HG03045 (cell line): ENCODE measurements around the gene PCDHA9.
"Not testable (repeated sequence)": the region's sequence is repeated elsewhere in the genome, so short reads cannot be mapped to it uniquely, and the experiment has no call there.

Experiments used
- ATAC-seq: cut with Tn5 transposase; IDR thresholded peaks from one replicate; pipeline ENCODE4 v1.9.1; 2021; ENCODE audit warnings: mild to moderate bottlenecking, moderate library complexity; ENCODE audit not compliant: unreplicated experiment

Gene PCDHA9, protein sequence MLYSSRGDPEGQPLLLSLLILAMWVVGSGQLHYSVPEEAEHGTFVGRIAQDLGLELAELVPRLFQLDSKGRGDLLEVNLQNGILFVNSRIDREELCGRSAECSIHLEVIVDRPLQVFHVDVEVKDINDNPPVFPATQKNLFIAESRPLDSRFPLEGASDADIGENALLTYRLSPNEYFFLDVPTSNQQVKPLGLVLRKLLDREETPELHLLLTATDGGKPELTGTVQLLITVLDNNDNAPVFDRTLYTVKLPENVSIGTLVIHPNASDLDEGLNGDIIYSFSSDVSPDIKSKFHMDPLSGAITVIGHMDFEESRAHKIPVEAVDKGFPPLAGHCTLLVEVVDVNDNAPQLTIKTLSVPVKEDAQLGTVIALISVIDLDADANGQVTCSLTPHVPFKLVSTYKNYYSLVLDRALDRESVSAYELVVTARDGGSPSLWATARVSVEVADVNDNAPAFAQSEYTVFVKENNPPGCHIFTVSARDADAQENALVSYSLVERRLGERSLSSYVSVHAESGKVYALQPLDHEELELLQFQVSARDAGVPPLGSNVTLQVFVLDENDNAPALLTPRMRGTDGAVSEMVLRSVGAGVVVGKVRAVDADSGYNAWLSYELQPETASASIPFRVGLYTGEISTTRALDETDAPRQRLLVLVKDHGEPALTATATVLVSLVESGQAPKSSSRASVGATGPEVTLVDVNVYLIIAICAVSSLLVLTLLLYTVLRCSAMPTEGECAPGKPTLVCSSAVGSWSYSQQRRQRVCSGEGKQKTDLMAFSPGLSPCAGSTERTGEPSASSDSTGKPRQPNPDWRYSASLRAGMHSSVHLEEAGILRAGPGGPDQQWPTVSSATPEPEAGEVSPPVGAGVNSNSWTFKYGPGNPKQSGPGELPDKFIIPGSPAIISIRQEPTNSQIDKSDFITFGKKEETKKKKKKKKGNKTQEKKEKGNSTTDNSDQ

DNA sequence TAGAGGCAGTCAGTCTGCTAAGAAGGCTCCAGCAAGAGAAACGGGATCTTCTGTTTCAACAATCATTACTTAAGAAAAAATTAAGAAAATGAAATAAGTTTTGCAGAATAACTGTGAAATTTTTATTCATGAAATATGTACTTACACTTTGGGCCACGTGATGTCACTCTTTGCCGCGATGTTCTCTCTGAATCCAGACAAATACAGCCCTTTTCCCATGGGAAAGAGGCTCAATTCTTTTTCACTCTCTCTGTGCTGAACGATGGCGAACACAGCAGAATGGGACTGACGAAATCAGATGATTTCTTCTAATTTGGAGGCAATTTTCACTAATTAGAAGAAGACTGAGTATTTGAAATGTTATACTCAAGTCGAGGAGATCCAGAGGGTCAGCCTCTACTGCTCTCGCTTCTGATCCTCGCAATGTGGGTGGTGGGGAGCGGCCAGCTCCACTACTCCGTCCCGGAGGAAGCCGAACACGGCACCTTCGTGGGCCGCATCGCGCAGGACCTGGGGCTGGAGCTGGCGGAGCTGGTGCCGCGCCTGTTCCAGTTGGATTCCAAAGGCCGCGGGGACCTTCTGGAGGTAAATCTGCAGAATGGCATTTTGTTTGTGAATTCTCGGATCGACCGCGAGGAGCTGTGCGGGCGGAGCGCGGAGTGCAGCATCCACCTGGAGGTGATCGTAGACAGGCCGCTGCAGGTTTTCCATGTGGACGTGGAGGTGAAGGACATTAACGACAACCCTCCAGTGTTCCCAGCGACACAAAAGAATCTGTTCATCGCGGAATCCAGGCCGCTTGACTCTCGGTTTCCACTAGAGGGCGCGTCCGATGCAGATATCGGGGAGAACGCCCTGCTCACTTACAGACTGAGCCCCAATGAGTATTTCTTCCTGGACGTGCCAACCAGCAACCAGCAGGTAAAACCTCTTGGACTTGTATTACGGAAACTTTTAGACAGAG is at the start of gene PCDHA9:
PCDHA9 (plus strand) TSS at position 244 of the 964 bp plus-strand sequence; CDS start at position 358, 114 bp downstream.
- ATAC-seq: not testable (repeated sequence)

DNA sequence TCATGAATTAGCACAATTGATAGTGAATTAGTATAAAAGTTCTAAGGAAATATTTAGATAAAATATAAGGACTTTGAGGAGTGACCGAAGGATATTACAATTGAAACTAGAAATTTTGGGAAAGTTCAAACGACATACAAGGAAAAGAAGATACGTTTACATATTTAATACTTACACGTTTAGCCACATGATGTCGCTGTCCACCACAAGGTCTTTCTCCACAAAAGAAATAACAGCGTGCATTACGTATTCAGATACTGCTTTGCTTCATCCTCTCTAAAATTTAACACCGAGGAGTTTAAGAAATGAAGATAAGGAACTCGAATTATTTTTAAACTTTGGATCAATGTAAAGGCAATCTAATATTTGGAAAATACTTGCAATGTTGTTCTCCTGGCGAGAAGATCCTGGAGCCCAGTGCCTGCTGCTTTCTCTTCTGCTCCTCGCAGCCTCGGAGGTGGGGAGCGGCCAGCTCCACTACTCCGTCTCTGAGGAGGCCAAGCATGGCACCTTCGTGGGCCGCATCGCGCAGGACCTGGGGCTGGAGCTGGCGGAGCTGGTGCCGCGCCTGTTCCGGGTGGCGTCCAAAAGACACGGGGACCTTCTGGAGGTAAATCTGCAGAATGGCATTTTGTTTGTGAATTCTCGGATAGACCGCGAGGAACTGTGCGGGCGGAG is 47.2 kb upstream of the PCDHA9 start, which contains the start of gene PCDHA3:
PCDHA3 (plus strand) TSS at position 242 of the 678 bp plus-strand sequence.
- no peak for ATAC-seq

DNA sequence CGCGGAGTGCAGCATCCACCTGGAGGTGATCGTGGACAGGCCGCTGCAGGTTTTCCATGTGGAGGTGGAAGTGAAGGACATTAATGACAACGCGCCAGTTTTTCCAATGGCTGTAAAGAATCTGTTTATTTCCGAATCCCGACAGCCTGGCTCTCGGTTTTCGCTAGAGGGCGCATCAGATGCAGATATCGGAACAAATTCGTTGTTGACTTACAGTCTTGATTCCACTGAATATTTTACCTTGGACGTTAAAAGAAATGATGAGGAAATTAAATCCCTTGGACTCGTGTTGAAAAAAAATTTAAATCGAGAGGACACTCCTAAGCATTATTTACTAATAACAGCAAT is 46.7 kb upstream of the PCDHA9 start:
- ATAC-seq: no peak

DNA sequence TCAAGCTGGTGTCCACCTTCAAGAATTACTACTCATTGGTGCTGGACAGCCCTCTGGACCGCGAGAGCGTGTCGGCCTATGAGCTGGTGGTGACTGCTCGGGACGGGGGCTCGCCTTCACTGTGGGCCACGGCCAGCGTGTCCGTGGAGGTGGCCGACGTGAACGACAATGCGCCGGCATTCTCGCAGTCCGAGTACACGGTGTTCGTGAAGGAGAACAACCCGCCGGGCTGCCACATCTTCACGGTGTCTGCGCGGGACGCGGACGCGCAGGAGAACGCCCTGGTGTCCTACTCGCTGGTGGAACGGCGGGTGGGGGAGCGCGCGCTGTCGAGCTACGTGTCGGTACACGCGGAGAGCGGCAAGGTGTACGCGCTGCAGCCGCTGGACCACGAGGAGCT is 45.8 kb upstream of the PCDHA9 start:
- not testable (repeated sequence) for ATAC-seq

DNA sequence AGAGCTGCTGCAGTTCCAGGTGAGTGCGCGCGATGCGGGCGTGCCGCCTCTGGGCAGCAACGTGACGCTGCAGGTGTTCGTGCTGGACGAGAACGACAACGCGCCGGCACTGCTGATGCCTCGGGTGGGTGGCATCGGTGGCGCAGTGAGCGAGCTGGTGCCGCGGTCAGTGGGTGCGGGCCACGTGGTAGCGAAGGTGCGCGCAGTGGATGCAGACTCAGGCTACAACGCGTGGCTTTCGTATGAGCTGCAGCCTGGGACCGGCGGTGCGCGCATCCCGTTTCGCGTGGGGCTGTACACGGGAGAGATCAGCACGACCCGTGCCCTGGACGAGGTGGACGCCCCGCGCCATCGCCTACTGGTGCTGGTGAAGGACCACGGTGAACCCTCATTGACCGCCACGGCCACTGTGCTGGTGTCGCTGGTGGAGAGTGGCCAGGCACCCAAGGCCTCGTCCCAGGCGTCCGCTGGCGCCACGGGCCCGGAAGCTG is 45.4 kb upstream of the PCDHA9 start:
- no peak for ATAC-seq

DNA sequence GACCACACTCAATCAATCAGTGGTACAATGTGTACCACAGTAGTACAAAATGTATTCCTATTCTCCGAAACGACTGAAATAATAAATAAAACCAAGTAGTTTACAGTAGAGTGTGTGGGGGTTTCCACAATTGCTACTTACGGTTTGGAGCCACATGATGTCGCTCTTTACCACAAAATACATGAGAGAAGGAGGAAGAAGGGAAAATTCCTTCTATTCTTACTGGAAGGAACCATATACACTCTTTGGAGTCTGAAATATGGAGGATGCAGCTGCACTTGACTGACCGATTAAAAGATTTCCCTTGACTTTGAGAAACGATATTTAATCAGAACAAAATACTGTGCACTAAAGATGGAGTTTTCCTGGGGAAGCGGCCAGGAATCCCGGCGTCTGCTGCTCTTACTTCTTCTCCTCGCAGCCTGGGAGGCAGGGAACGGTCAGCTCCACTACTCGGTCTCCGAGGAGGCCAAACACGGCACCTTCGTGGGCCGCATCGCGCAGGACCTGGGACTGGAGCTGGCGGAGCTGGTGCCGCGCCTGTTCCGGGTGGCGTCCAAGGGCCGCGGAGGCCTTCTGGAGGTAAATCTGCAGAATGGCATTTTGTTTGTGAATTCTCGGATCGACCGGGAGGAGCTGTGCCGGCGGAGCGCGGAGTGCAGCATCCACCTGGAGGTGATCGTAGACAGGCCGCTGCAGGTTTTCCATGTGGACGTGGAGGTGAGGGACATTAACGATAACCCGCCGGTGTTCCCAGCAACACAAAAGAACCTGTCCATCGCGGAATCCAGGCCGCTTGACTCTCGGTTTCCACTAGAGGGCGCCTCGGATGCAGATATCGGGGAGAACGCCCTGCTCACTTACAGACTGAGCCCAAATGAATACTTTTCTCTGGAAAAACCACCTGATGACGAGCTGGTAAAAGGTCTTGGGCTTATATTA is 41.1 kb upstream of the PCDHA9 start, which contains the start of gene PCDHA4:
PCDHA4 (plus strand) TSS at position 235 of the 942 bp plus-strand sequence.
- ATAC-seq: no peak

DNA sequence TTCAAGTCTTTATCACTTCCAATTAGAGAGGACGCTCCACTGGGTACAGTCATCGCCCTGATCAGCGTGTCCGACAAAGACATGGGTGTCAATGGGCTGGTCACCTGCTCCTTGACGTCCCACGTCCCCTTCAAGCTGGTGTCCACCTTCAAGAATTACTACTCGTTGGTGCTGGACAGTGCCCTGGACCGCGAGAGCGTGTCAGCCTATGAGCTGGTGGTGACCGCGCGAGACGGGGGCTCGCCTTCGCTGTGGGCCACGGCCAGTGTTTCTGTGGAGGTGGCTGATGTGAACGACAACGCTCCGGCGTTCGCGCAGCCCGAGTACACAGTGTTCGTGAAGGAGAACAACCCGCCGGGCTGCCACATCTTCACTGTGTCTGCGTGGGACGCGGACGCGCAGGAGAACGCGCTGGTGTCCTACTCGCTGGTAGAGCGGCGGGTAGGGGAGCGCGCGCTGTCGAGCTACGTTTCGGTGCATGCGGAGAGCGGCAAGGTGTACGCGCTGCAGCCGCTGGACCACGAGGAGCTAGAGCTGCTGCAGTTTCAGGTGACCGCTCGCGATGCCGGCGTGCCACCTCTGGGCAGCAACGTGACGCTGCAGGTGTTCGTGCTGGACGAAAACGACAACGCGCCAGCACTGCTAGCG is 39.8 kb upstream of the PCDHA9 start:
- ATAC-seq: not testable (repeated sequence)

DNA sequence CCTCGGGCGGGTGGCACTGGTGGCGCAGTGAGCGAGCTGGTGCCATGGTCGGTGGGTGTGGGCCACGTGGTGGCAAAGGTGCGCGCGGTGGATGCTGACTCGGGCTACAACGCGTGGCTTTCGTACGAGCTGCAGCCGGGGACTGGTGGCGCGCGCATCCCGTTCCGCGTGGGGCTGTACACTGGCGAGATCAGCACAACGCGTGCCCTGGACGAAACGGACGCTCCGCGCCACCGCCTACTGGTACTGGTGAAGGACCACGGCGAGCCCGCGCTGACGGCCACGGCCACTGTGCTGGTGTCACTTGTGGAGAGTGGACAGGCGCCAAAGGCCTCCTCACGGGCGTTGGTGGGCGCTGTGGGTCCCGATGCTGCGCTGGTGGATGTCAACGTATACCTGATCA is 39.3 kb upstream of the PCDHA9 start:
- ATAC-seq: no peak

DNA sequence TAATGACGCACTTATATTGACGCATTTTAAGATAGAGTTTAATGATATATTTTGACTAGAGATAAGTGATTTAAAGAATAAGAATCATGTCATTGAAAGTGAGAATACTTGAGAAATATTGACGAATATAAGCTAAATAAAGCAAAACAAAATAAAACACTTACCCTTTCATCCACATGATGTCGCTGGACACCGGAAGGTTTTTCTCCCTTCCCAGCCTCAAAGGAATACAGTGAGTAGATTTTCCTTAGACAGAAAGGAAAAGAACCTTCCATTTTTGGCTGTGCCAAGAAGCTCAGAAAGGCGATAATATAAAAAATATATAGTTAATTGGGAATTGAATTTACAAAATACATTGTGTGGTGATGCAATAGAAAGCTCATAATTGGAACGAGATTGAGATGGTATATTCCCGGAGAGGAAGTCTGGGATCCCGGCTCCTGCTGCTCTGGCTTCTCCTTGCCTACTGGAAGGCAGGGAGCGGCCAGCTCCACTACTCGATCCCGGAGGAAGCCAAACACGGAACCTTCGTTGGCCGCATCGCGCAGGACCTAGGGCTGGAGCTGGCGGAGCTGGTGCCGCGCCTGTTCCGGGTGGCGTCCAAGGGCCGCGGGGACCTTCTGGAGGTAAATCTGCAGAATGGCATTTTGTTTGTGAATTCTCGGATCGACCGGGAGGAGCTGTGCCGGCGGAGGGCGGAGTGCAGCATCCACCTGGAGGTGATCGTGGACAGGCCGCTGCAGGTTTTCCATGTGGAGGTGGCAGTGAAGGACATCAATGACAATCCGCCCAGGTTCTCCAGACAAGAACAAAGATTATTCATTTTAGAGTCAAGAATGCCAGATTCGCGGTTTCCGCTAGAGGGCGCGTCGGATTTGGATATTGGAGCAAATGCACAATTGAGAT is 26.6 kb upstream of the PCDHA9 start, which contains the start of gene PCDHA5:
PCDHA5 (plus strand) TSS at position 239 of the 906 bp plus-strand sequence.
- ATAC-seq: no peak

DNA sequence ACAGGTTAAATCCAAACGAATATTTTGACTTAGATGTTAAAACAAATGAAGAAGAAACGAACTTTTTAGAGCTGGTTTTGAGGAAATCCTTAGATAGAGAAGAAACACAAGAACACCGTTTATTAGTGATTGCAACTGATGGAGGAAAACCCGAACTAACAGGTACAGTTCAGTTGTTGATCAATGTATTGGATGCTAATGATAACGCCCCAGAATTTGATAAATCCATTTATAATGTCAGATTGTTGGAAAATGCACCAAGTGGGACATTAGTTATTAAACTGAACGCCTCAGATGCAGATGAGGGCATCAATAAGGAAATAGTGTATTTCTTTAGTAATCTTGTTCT is 25.9 kb upstream of the PCDHA9 start:
- ATAC-seq: no peak

DNA sequence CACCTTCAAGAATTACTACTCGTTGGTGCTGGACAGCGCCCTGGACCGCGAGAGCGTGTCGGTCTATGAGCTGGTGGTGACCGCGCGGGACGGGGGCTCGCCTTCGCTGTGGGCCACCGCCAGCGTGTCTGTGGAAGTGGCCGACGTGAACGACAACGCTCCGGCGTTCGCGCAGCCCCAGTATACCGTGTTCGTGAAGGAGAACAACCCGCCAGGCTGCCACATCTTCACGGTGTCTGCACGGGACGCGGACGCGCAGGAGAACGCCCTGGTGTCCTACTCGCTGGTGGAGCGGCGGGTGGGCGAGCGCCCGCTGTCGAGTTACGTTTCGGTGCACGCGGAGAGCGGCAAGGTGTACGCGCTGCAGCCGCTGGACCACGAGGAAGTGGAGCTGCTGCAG is 25.2 kb upstream of the PCDHA9 start:
- not testable (repeated sequence) for ATAC-seq

DNA sequence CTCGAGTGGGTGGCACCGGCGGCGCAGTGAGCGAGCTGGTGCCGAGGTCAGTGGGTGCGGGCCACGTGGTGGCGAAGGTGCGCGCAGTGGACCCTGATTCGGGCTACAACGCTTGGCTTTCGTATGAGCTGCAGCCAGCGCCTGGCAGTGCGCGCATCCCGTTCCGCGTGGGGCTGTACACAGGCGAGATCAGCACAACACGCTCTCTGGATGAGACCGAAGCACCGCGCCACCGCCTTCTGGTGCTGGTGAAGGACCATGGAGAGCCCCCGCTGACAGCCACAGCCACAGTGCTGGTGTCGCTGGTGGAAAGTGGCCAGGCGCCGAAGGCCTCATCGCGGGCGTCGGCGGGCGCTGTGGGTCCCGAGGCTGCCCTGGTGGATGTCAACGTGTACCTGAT is 24.7 kb upstream of the PCDHA9 start:
- ATAC-seq: no peak

DNA sequence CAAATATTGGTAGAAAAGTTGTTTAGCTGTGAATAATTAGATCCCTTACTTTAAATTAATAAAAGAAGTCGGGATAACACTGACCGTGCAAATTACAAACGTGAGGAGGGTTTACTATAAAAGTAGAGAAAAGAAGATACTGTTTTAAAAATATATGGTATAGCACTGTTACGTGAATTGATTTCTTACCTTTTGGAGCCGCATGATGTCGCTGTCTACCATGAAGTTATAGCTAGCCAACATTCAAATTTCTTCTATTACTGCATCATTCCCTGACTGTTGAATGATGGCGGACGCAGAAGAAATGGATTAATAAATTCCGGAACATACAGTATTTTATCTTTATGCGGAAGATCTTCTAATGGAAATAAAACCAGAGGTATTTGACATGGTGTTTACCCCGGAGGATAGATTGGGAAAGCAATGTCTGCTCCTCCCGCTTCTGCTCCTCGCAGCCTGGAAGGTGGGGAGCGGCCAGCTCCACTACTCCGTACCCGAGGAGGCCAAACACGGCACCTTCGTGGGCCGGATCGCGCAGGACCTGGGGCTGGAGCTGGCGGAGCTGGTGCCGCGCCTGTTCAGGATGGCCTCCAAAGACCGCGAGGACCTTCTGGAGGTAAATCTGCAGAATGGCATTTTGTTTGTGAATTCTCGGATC is 20.3 kb upstream of the PCDHA9 start, which contains the start of gene PCDHA6:
PCDHA6 (plus strand) TSS at position 257 of the 658 bp plus-strand sequence; CDS start at position 389, 132 bp downstream.
- ATAC-seq: no peak

DNA sequence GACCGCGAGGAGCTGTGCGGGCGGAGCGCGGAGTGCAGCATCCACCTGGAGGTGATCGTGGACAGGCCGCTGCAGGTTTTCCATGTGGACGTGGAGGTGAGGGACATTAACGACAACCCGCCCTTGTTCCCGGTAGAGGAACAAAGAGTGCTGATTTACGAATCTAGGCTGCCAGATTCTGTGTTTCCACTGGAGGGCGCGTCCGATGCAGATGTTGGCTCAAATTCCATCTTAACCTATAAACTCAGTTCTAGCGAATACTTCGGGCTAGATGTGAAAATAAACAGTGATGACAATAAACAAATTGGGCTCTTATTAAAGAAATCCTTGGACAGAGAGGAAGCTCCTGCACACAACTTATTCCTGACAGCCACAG is 19.8 kb upstream of the PCDHA9 start:
- ATAC-seq: no peak

DNA sequence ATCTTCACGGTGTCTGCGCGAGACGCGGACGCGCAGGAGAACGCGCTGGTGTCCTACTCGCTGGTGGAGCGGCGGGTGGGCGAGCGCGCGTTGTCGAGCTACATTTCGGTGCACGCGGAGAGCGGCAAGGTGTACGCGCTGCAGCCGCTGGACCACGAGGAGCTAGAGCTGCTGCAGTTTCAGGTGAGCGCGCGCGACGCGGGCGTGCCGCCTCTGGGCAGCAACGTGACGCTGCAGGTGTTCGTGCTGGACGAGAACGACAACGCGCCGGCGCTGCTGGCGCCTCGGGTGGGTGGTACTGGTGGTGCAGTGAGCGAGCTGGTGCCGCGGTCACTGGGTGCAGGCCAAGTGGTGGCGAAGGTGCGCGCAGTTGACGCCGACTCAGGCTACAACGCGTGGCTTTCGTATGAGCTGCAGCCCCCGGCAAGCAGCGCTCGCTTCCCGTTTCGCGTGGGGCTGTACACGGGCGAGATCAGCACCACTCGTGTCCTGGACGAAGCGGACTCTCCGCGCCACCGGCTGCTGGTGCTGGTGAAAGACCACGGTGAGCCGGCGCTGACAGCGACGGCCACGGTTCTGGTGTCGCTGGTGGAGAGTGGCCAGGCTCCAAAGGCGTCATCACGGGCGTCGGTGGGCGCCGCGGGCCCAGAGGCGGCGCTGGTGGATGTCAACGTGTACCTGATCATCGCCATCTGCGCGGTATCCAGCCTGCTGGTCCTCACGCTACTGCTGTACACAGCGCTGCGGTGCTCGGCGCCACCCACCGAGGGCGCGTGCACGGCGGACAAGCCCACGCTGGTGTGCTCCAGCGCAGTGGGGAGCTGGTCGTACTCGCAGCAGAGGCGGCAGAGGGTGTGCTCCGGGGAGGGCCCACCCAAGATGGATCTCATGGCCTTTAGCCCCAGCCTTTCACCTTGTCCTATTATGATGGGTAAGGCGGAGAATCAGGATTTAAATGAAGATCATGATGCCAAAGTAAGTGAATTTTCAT is 18.4 kb upstream of the PCDHA9 start:
- not testable (repeated sequence) for ATAC-seq
